HepG2 (cell line): ENCODE measurements around the gene MREG. TPM values are rescaled to one million over a fixed set of nuclear protein-coding genes. Genes with fewer than 3 reads are reported as not detected.

Experiments used
- polyA plus RNA-seq, 8 experiments: library from polyadenylated mRNA; depleted of rRNA in 3 of 8; stranded (reverse) in 7 of 8; unstranded in 1 of 8; fragments of >200 nt; fragmentation: Illumina TruSeq in 4 of 8; extraction: Trizol in 4 of 8; gene quantifications; 2 replicates each; pipeline versions ENCODE4 v1.2.1 to v1.2.3, GENCODE V29; 2011 to 2016; ENCODE audit warnings: low read depth in 4 of 8, missing spikeins in 1 of 8, mixed read lengths in 1 of 8; ENCODE audit not compliant: insufficient read depth in 1 of 8
- total RNA-seq, 5 experiments: library from RNA; depleted of rRNA; stranded (reverse); fragments of >200 nt; fragmentation: Illumina TruSeq; extraction: Trizol; gene quantifications; 2 replicates each; pipeline ENCODE4 v1.2.3, GENCODE V29; 2016; ENCODE audit warnings: low read depth in 1 of 5

Gene MREG
- total and polyA plus RNA-seq, 2 of the 13 experiments (the other 11 are each of a cell fraction or from before 2014, with no cell fraction given), result 7.5 to 23.3 TPM

Other genes with a start within 250 kb of the MREG start
- gene PECR, start 68.3 kb upstream of the MREG start, total RNA-seq (2016; rRNA removed; fragmentation: Illumina TruSeq; extraction: Trizol), result 151 and 181 TPM in 2 replicates
- gene PECR, start 68.3 kb upstream of the MREG start, polyA plus RNA-seq (2011; rRNA removed), result 153 and 175 TPM in 2 replicates
- gene TMEM169, start 68.4 kb upstream of the MREG start, total RNA-seq (2016; rRNA removed; fragmentation: Illumina TruSeq; extraction: Trizol), result 4.3 and 4.5 TPM in 2 replicates
- 1.5 and 2.1 TPM in 2 replicates for gene TMEM169, start 68.4 kb upstream of the MREG start, polyA plus RNA-seq (2011; rRNA removed)
- 454 and 733 TPM in 2 replicates for gene XRCC5, start 95.8 kb upstream of the MREG start, total RNA-seq (2016; rRNA removed; fragmentation: Illumina TruSeq; extraction: Trizol)
- 215 and 264 TPM in 2 replicates for gene XRCC5, start 95.8 kb upstream of the MREG start, polyA plus RNA-seq (2011; rRNA removed)